Uterus (tissue), 2 donors: Measurements from ENCODE around the gene MUC5AC.

Source experiments
- CTCF ChIP-seq, 4 experiments: fragments of 200-600 bp in 2 of 4; fragments of 450-650 bp in 2 of 4; sonication (generic) in 2 of 4; IDR thresholded peaks; one replicate each; pipeline ENCODE4 v1.5.1; 2016 to 2019; ENCODE audit warnings: antibody characterized with exemption in 4 of 4, mild to moderate bottlenecking in 2 of 4, moderate library complexity in 1 of 4
- POLR2A ChIP-seq, 2 donors: fragments of 450-650 bp; IDR thresholded peaks; one replicate each; pipeline ENCODE4 v1.6.1; 2016; ENCODE audit warnings: antibody characterized with exemption in 2 of 2, mild to moderate bottlenecking in 1 of 2, moderate library complexity in 1 of 2

GRCh38 chr11:1180171-1180570, 22.4 kb downstream of the MUC5AC start:
- TF ChIP-seq POLR2A (IDR thresholded peaks at IDR 0.05) (no peak), CTCF (IDR thresholded peaks at IDR 0.05) (no peak)
